ENCODE measurements around the gene PHKG2.

GRCh38 chr16:30753596-30753995, 5.4 kb downstream of the PHKG2 start:
- no peak for TF ChIP-seq YY1 (IDR thresholded peaks at IDR 0.05; ENCODE audit: insufficient read depth, insufficient read length)
- TF ChIP-seq SUZ12 (IDR thresholded peaks at IDR 0.05; ENCODE audit: extremely low read depth, insufficient read depth, insufficient read length) = no peak
- no peak for TF ChIP-seq ZNF274 (IDR thresholded peaks at IDR 0.05; ENCODE audit: low read depth, low read length)

Measured in NT2/D1 (cell line).